Right ventricle myocardium superior (tissue), 1 donor: ENCODE data around the gene C3orf62. TPM values are rescaled to one million over a fixed set of nuclear protein-coding genes. Genes with fewer than 3 reads are reported as not detected.
"Not testable (repeated sequence)": the region's sequence is repeated elsewhere in the genome, so short reads cannot be mapped to it uniquely, and the experiment has no call there.

Experiments used
- ATAC-seq: fragments of 200-7000 bp; cut with Tn5 transposase; one replicate; pipeline ENCODE4 v1.9.1; 2020; ENCODE audit warnings: mild to moderate bottlenecking; ENCODE audit not compliant: poor library complexity
- DNase-seq: peaks from one replicate; pipeline ENCODE4 v3.0.0-alpha.2; 2020
- intact Hi-C: fragments of 100-400 bp; cut with DNase I; formaldehyde crosslinking; loops from one replicate; pipeline ENCODE4 v1.11.2; 2022
- microRNA-seq: library from miRNA; unstranded; fragments of <30 nt; microRNA quantifications from one replicate; pipeline ENCODE4 v1.2.0, GENCODE V29; 2020
- total RNA-seq: library from RNA; stranded (reverse); fragmentation: NEBNext Ultra II Directional; extraction: Animal tissue kit (Norgen Biotek cat#: 25700); gene quantifications from one replicate; pipeline ENCODE4 v1.2.1, GENCODE V29; 2021
- donor health status: DM: no; HTN: yes; CAD: no; lungs with severe emphysema.

The C3orf62 gene
- total RNA-seq, 1 donor from 2014 or later, result 2.6 TPM

- ATAC-seq (no peak), DNase-seq (no peak)
- intact Hi-C loops, result no loop called here
Measured at GRCh38 chr3:49237344-49237743, 39.7 kb downstream of the C3orf62 start.

GRCh38 chr3:49236226-49236625 lies 40.8 kb downstream of the C3orf62 start:
- intact Hi-C loops, result no loop called here

GRCh38 chr3:49228817-49229216 lies 48.2 kb downstream of the C3orf62 start:
- ATAC-seq, intact Hi-C loops, DNase-seq: not testable (repeated sequence)

More at GRCh38 chr3:49236226-49236625, 40.8 kb downstream of the C3orf62 start:
- ATAC-seq (no peak), DNase-seq (no peak)

- intact Hi-C loops, result no loop called here
- no peak for DNase-seq
- no peak for ATAC-seq
Measured at GRCh38 chr3:49222002-49222401, 55.0 kb downstream of the C3orf62 start.

DNA sequence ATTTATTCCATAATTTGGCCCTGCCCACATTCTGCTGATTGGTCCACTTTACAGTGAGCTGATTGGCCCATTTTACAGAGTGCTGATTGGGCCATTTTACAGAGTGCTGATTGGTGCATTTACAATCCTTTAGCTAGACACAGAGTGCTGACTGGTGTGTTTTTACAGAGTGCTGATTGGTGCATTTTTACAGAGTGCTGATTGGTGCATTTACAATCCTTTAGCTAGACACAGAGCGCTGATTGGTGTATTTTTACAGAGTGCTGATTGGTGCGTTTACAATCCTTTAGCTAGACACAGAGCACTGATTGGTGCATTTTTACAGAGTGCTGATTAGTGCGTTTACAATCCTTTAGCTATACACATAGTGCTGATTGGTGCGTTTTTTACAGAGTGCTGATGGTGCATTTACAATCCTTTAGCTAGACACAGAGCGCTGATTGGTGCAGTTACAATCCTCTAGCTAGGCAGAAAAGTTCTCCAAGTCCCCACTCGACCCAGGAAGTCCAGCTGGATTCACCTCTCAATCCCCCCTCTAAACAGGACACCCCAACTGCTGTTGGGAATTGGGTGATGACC lies 56.0 kb downstream of the C3orf62 start:
- intact Hi-C loops, DNase-seq, ATAC-seq: not testable (repeated sequence)

DNA sequence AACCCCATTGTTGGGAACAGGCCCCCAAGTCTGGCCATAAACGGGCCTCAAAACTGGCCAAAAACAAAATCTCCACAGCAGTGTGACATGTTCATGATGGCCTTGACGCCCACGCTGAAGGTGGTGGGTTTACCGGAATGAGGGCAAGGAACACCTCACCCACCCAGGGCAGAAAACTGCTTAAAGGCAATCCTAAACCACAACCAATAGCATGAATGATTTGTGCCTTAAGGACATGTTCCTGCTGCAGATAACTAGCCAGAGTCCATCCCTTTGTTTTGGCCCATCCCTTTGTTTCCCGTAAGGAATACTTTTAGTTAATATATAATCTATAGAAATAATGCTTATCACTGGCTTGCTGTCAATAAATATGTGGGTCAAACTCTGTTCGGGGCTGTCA lies 57.9 kb downstream of the C3orf62 start:
- ATAC-seq, result no peak
- DNase-seq, result no peak
- intact Hi-C loops, result no loop called here

Small RNAs within 50 kb of the gene (microRNA-seq; reads per million reads assigned to microRNA genes)
- gene MIR4271, result not detected

Other genes with a start within 250 kb of the C3orf62 start
- gene IMPDH2, start 247.8 kb downstream of the C3orf62 start, total RNA-seq, result 58.5 TPM
- gene QRICH1, start 183.2 kb downstream of the C3orf62 start, total RNA-seq, result 46.2 TPM
- 207 TPM for gene QARS1, start 172.5 kb downstream of the C3orf62 start, total RNA-seq
- 55.5 TPM for gene USP19, start 156.4 kb downstream of the C3orf62 start, total RNA-seq
- gene LAMB2, start 144.2 kb downstream of the C3orf62 start, total RNA-seq, result 568 TPM
- 9.4 TPM for gene CCDC71, start 110.9 kb downstream of the C3orf62 start, total RNA-seq
- 129 TPM for gene KLHDC8B, start 105.6 kb downstream of the C3orf62 start, total RNA-seq
- gene USP4, start 62.8 kb upstream of the C3orf62 start, total RNA-seq, result 34.7 TPM
- 117 TPM for gene GPX1, start 81.1 kb upstream of the C3orf62 start, total RNA-seq
- gene RHOA, start 134.7 kb upstream of the C3orf62 start, total RNA-seq, result 255 TPM
- gene TCTA, start 135.2 kb upstream of the C3orf62 start, total RNA-seq, result 13.4 TPM
- 32.2 TPM for gene AMT, start 145.2 kb upstream of the C3orf62 start, total RNA-seq
- 15.7 TPM for gene NICN1, start 152.1 kb upstream of the C3orf62 start, total RNA-seq
- 122 TPM for gene DAG1, start 193.0 kb upstream of the C3orf62 start, total RNA-seq